ENCODE results near the gene MGMT. TPM values are rescaled to one million over a fixed set of nuclear protein-coding genes. Genes with fewer than 3 reads are reported as not detected.

The MGMT gene
- total RNA-seq, 1 donor from 2014 or later = 15.8 TPM

DNA sequence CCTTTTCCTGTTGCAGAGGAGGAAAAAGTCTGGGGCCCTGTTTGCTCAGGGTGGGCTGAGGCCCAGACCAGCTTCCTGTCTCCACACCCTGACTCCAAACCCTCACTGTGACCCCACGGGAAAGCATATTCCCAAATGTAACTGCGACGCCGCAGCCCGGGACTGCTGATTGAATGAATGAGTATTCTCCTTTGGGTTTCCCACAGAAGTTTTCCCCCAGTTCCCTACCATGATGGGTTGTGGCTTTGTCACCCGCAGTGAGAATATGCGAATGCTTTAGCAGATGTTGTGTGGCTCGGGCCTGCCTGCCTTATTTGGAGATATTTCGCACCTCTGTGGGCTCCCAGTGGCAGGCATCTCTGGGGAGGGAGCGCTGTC is 50.6 kb downstream of the MGMT start:
- peak; percentile 78 for DNase-seq (ENCODE audit: low spot score)

- DNase-seq (ENCODE audit: low spot score) = no peak
These were observed 51.8 kb downstream of the MGMT start for GRCh38 chr10:129518793-129519192.

GRCh38 chr10:129520440-129521080 is 53.5 kb downstream of the MGMT start:
- DNase-seq (ENCODE audit: low spot score) = no peak

DNA sequence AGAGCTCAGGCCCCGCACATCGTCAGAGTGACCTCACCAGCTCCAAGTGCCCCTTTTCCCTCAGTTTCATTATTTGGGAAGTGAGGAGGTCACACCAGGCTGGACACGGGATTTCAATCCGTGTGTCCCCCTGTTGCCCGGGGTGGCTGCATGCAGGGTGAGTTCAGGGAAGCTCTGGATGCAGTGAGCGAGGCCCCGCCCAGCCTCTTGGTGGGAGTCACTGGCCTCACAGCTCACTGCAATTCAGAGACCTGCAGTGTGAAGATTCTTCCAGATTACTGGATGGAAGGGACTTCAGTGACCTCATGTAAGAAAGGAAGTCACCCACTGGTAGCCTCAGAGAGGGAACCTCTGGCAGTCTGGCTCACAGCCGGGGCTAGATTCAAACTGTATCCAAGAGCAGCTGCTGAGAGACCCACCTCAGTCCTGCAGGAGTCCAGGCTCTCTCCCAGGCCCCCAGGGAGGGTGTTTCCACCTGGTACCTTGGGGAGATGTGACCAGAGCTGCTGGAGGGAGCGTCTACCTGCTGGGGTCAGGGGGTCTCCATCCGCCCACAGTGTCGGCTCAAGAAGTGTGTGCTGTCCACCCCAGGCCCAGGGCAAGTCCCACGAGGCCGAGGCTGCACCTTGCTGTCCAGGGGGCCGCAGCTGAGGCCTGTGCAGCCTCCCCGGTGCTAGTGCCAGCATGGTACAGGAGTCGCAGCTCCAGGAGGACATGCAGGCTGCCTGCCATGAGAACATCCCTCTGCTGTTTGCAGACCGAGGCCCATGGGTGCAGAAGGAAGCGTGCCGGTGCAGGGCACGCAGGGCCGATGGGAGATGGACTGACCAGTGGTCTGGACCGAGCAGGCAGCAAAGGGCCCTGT is 54.4 kb downstream of the MGMT start:
- peak; percentile 86 for DNase-seq (ENCODE audit: low spot score)

- no peak for DNase-seq (ENCODE audit: low spot score)
These were observed 55.1 kb downstream of the MGMT start for GRCh38 chr10:129522041-129522585.

- no peak for DNase-seq (ENCODE audit: low spot score)
These were observed 56.1 kb downstream of the MGMT start for GRCh38 chr10:129523031-129523722.

DNA sequence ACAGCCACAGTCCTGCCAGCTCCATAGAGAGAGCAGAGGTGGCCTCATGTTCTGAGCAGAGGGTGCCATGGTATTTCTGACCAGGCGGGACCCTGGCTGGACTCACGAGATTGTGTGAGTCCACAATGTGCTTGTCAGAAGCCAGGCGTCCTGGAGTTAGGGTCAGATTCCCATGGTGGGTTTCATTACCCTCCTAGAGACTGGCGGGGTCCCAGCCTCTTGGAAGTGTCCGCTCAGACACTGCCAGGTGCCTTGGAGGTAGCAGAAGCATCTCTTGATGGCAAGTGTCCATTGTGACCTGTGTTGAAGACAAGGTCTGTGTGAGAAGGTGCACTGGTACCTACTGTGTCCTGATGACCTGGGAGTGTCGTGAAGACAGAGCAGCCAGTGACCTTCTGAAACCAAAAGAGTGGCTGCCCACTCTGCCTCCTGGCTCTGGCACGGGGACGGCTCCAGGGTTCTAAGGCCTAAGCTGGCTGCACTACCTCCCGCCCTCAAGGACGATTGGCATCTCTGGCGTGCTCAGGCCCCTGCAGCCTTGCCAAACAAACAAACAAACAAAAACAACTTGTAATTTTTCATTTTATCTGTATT is 56.8 kb downstream of the MGMT start:
- DNase-seq (ENCODE audit: low spot score) = no peak

GRCh38 chr10:129524936-129525335 is 57.9 kb downstream of the MGMT start:
- no peak for DNase-seq (ENCODE audit: low spot score)

DNA sequence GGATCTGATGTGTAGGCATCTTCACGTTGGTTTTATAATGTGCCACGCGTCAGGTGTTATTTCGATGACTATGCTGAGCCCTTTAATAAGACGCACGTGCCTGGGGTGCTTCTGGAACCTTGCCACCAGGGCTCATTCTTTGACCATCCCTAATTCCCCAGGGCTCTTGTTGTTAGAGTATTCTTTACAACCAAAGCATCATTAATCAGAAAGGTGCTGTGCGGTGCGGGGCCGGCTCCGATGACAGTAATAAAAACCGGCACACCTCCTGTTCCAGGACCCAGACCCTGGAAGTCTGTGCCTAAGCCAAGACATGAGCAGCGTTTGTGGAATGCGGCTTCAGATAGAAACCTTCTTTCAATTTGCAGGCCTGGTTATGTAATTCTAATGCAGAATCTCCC is 58.4 kb downstream of the MGMT start:
- DNase-seq (ENCODE audit: low spot score) = no peak

DNA sequence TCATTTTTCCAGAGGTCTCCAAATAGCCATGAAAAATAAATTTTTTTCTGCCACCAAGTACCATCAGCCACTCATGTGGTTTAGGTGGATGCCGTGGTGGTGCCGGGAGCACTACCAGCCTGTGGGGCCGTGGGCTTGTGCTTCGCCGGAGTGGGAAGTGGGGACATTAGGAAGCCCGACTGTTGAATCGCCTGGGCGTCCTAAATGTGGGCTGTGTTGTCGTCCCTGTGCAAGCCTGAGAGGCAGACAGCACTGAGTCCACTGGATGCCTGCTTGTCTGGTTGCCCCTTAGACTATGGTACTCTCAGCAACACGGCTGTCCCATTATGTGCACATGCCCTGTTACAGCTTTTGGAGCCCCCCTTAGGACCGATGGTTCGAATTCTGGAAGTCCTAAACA is 59.9 kb downstream of the MGMT start:
- DNase-seq (ENCODE audit: low spot score) = no peak

- no peak for DNase-seq (ENCODE audit: low spot score)
These were observed 61.4 kb downstream of the MGMT start for GRCh38 chr10:129528376-129528978.

GRCh38 chr10:129530581-129530980 is 63.5 kb downstream of the MGMT start:
- no peak for DNase-seq (ENCODE audit: low spot score)

GRCh38 chr10:129531195-129531968 is 64.3 kb downstream of the MGMT start:
- no peak for DNase-seq (ENCODE audit: low spot score)

DNA sequence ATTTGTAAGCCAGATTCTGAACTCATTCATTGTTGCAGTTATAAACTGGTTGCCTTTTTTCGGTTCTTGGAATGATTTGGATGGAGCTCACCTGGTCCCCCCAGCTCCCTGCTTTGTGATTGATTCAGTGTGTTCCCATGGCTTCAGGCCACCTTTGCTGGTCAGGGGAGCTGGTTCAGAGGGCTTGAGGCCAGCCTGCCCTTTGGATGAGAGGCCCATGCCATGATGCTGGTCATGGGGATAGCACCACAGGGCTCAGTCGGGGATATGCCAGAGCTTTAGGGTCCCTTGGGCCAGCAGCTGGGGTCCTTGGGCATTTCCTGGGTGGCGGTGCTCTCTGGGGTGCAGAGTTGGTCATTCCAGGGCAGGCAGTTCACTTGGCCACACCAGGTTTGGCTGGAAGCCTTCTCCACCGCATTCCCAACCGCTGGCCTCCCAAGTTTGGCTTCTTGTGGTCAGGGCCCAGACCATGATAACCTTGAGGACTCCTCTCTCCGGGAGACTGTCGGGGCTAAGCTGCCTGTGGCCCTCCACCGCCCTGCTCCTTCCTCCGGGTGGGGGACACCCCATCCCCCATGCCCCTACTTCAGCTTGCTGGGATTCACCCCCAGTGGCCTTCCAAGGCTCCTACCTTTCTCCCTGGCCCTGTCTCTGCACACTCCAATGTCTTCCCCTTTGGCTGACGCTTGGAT is 65.1 kb downstream of the MGMT start:
- no peak for DNase-seq (ENCODE audit: low spot score)

GRCh38 chr10:129532838-129533237 is 65.8 kb downstream of the MGMT start:
- no peak for DNase-seq (ENCODE audit: low spot score)

GRCh38 chr10:129533281-129533680 is 66.2 kb downstream of the MGMT start:
- no peak for DNase-seq (ENCODE audit: low spot score)

GRCh38 chr10:129534826-129535225 is 67.8 kb downstream of the MGMT start:
- DNase-seq (ENCODE audit: low spot score) = no peak

- DNase-seq (ENCODE audit: low spot score) = no peak
These were observed 69.3 kb downstream of the MGMT start for GRCh38 chr10:129536336-129536735.

GRCh38 chr10:129537151-129537550 is 70.1 kb downstream of the MGMT start:
- no peak for DNase-seq (ENCODE audit: low spot score)

- DNase-seq (ENCODE audit: low spot score) = no peak
These were observed 71.2 kb downstream of the MGMT start for GRCh38 chr10:129538236-129538635.

Data from mesenteric fat pad (tissue), 1 donor.